Measurements from ENCODE around the gene MYO1E.
"Not testable (repeated sequence)": the region's sequence is repeated elsewhere in the genome, so short reads cannot be mapped to it uniquely, and the experiment has no call there.

The MYO1E gene

GRCh38 chr15:59352189-59352588 lies 20.5 kb downstream of the MYO1E start:
- H3K27ac ChIP-seq (ENCODE audit: low read depth, low read length), result no peak overlapping the region
- H3K4me1 ChIP-seq (ENCODE audit: control insufficient read depth, insufficient read depth, low read length, unreplicated experiment), result peaks cover 31% of the 10 kb centered on the region
- no peak overlapping the region for H3K4me3 ChIP-seq (ENCODE audit: low read depth, low read length)
- no peak overlapping the region for H2AFZ ChIP-seq (ENCODE audit: low read length, unreplicated experiment)
- H3K36me3 ChIP-seq (ENCODE audit: insufficient read depth, low read length), result no peaks in the 10 kb centered on the region
- peaks cover 80% of the 10 kb centered on the region for H3K79me2 ChIP-seq (ENCODE audit: control insufficient read depth, insufficient read depth, low read length, unreplicated experiment)
- no peaks in the 10 kb centered on the region for H3K27me3 ChIP-seq (ENCODE audit: insufficient read depth, low read length)

GRCh38 chr15:59350421-59350732 lies 22.3 kb downstream of the MYO1E start:
- Histone ChIP-seq H3K4me3 (ENCODE audit: low read depth, low read length) (peak overlapping the region; percentile 46; the same call in 1 of the 2 replicates), H3K4me1 (ENCODE audit: control insufficient read depth, insufficient read depth, low read length, unreplicated experiment) (peaks cover 31% of the 10 kb centered on the region), H3K36me3 (ENCODE audit: insufficient read depth, low read length) (no peaks in the 10 kb centered on the region), H3K27me3 (ENCODE audit: insufficient read depth, low read length) (no peaks in the 10 kb centered on the region), H2AFZ (ENCODE audit: low read length, unreplicated experiment) (peak overlapping the region; percentile 29), H3K79me2 (ENCODE audit: control insufficient read depth, insufficient read depth, low read length, unreplicated experiment) (peaks cover 79% of the 10 kb centered on the region), H3K27ac (ENCODE audit: low read depth, low read length) (peak overlapping the region; percentile 92)

DNA sequence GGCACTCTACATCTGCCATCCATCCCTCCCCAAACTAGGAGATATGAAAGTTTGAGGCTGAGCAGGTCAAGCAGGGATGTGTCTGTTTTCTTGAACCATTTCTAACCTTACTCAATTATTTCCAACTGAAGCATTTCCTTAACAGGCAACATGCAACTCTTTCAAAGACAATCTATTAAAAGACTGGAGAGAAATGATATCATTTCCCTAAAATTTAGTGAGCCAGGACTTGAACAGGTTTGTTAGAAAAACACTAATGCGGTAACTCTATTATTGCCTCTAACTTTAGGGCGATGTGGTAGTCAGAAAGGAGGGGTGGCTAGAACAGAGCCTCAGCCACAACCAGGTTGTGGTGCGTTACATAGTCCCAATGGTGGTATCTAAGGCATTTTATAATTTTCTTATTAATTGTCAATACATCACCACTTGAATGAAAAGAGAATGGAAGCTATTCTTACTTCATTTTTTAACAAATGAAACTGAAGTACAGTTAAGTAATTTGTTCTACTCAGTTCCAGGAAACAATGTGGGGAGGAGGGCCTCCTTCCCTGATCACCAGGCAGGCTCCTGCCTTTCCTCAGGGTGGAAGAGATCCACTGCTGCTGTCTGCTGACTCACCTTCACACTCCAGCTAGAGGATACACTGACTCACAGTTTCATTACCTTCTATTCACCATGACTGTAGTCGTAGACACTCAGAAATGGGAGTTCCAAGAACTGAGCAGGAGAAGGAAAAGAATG lies 22.8 kb downstream of the MYO1E start:
- H3K27ac ChIP-seq (ENCODE audit: low read depth, low read length), result peak overlapping the region; percentile 92

GRCh38 chr15:59347915-59348314 lies 24.8 kb downstream of the MYO1E start:
- H2AFZ ChIP-seq (ENCODE audit: low read length, unreplicated experiment), result no peak overlapping the region
- H3K4me3 ChIP-seq (ENCODE audit: low read depth, low read length), result no peak overlapping the region
- H3K27ac ChIP-seq (ENCODE audit: low read depth, low read length), result no peak overlapping the region
- peaks cover 28% of the 10 kb centered on the region for H3K4me1 ChIP-seq (ENCODE audit: control insufficient read depth, insufficient read depth, low read length, unreplicated experiment)
- no peaks in the 10 kb centered on the region; the same call in 1 of the 2 replicates for H3K36me3 ChIP-seq (ENCODE audit: insufficient read depth, low read length)
- peaks cover 83% of the 10 kb centered on the region for H3K79me2 ChIP-seq (ENCODE audit: control insufficient read depth, insufficient read depth, low read length, unreplicated experiment)
- H3K27me3 ChIP-seq (ENCODE audit: insufficient read depth, low read length), result no peaks in the 10 kb centered on the region

More for the DNA sequence above, 22.8 kb downstream of the MYO1E start:
- H3K4me3 ChIP-seq (ENCODE audit: low read depth, low read length), result peak overlapping the region; percentile 52; the same call in 1 of the 2 replicates
- peaks cover 79% of the 10 kb centered on the region for H3K79me2 ChIP-seq (ENCODE audit: control insufficient read depth, insufficient read depth, low read length, unreplicated experiment)
- no peaks in the 10 kb centered on the region for H3K36me3 ChIP-seq (ENCODE audit: insufficient read depth, low read length)
- peak overlapping the region; percentile 29 for H2AFZ ChIP-seq (ENCODE audit: low read length, unreplicated experiment)
- H3K4me1 ChIP-seq (ENCODE audit: control insufficient read depth, insufficient read depth, low read length, unreplicated experiment), result peaks cover 31% of the 10 kb centered on the region
- no peaks in the 10 kb centered on the region for H3K27me3 ChIP-seq (ENCODE audit: insufficient read depth, low read length)

- H3K27me3 ChIP-seq (ENCODE audit: insufficient read depth, low read length), result no peaks in the 10 kb centered on the region
These were observed 25.7 kb downstream of the MYO1E start for GRCh38 chr15:59346951-59347350.

GRCh38 chr15:59345326-59345725 lies 27.3 kb downstream of the MYO1E start:
- Histone ChIP-seq H3K79me2 (ENCODE audit: control insufficient read depth, insufficient read depth, low read length, unreplicated experiment) (peaks cover 72% of the 10 kb centered on the region), H3K36me3 (ENCODE audit: insufficient read depth, low read length) (peaks cover 8% of the 10 kb centered on the region; the same call in 1 of the 2 replicates), H2AFZ (ENCODE audit: low read length, unreplicated experiment) (no peak overlapping the region), H3K27ac (ENCODE audit: low read depth, low read length) (no peak overlapping the region), H3K4me3 (ENCODE audit: low read depth, low read length) (no peak overlapping the region), H3K4me1 (ENCODE audit: control insufficient read depth, insufficient read depth, low read length, unreplicated experiment) (peaks cover 13% of the 10 kb centered on the region), H3K27me3 (ENCODE audit: insufficient read depth, low read length) (no peaks in the 10 kb centered on the region)

More at GRCh38 chr15:59346951-59347350, 25.7 kb downstream of the MYO1E start:
- H3K79me2 ChIP-seq (ENCODE audit: control insufficient read depth, insufficient read depth, low read length, unreplicated experiment), result peaks cover 75% of the 10 kb centered on the region
- H2AFZ ChIP-seq (ENCODE audit: low read length, unreplicated experiment), result no peak overlapping the region
- peaks cover 8% of the 10 kb centered on the region; the same call in 1 of the 2 replicates for H3K36me3 ChIP-seq (ENCODE audit: insufficient read depth, low read length)
- peaks cover 24% of the 10 kb centered on the region for H3K4me1 ChIP-seq (ENCODE audit: control insufficient read depth, insufficient read depth, low read length, unreplicated experiment)
- H3K4me3 ChIP-seq (ENCODE audit: low read depth, low read length), result no peak overlapping the region
- no peak overlapping the region for H3K27ac ChIP-seq (ENCODE audit: low read depth, low read length)

DNA sequence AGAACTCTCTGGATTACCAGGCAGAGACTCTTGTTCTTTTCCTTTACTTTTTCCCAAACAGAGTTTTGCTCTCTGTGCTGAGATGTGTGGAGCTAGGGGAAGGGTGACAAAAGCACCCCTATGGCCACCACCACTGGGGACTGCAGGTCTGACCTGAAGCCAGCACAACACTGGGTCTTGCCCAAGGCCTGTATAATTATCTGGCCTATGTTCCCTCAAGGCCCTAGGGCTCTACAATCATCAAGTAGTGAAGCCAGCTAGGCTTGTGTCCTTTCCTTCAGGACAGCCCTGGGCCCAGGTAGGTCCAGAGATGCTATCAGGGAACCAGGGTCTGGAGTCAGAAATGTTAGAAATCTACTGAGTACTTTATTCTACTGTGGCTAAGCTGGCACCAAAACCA lies 28.4 kb downstream of the MYO1E start:
- no peaks in the 10 kb centered on the region for H3K27me3 ChIP-seq (ENCODE audit: insufficient read depth, low read length)
- H2AFZ ChIP-seq (ENCODE audit: low read length, unreplicated experiment), result no peak overlapping the region
- H3K79me2 ChIP-seq (ENCODE audit: control insufficient read depth, insufficient read depth, low read length, unreplicated experiment), result peaks cover 66% of the 10 kb centered on the region
- H3K27ac ChIP-seq (ENCODE audit: low read depth, low read length), result no peak overlapping the region
- H3K4me3 ChIP-seq (ENCODE audit: low read depth, low read length), result no peak overlapping the region
- H3K36me3 ChIP-seq (ENCODE audit: insufficient read depth, low read length), result peaks cover 8% of the 10 kb centered on the region; the same call in 1 of the 2 replicates
- H3K4me1 ChIP-seq (ENCODE audit: control insufficient read depth, insufficient read depth, low read length, unreplicated experiment), result peaks cover 13% of the 10 kb centered on the region

GRCh38 chr15:59340325-59340724 lies 32.3 kb downstream of the MYO1E start:
- Histone ChIP-seq H3K27ac (ENCODE audit: low read depth, low read length) (peak overlapping the region; percentile 86), H3K27me3 (ENCODE audit: insufficient read depth, low read length) (no peaks in the 10 kb centered on the region), H3K79me2 (ENCODE audit: control insufficient read depth, insufficient read depth, low read length, unreplicated experiment) (peaks cover 58% of the 10 kb centered on the region), H3K36me3 (ENCODE audit: insufficient read depth, low read length) (peaks cover 8% of the 10 kb centered on the region; the same call in 1 of the 2 replicates), H3K4me1 (ENCODE audit: control insufficient read depth, insufficient read depth, low read length, unreplicated experiment) (peaks cover 15% of the 10 kb centered on the region), H3K4me3 (ENCODE audit: low read depth, low read length) (no peak overlapping the region), H2AFZ (ENCODE audit: low read length, unreplicated experiment) (no peak overlapping the region)

DNA sequence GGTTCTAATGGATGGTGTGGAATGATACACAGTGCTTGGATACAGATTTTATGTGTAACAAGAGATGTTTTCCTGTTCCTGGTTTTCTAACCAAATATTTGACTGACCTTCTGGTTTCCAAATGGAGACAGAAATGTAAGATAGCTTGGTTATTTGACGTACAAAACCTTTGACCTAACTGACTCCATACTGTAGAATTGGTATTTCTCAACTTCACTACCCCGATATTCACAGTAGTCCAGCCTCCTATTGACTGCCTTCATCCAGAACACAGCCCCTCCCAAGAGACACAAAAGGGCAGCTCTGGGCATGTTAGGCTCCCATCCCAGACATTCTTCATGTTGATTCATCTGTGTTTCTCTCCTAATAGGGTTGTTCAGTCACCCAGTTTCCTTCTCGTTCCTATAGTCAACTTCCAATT lies 33.4 kb downstream of the MYO1E start:
- peak overlapping the region; percentile 24; the same call in 1 of the 2 replicates for H3K4me3 ChIP-seq (ENCODE audit: low read depth, low read length)
- no peaks in the 10 kb centered on the region for H3K27me3 ChIP-seq (ENCODE audit: insufficient read depth, low read length)
- peaks cover 8% of the 10 kb centered on the region; the same call in 1 of the 2 replicates for H3K36me3 ChIP-seq (ENCODE audit: insufficient read depth, low read length)
- H2AFZ ChIP-seq (ENCODE audit: low read length, unreplicated experiment), result no peak overlapping the region
- H3K27ac ChIP-seq (ENCODE audit: low read depth, low read length), result peak overlapping the region; percentile 86
- peaks cover 56% of the 10 kb centered on the region for H3K79me2 ChIP-seq (ENCODE audit: control insufficient read depth, insufficient read depth, low read length, unreplicated experiment)
- peaks cover 15% of the 10 kb centered on the region for H3K4me1 ChIP-seq (ENCODE audit: control insufficient read depth, insufficient read depth, low read length, unreplicated experiment)

GRCh38 chr15:59338414-59338813 lies 34.3 kb downstream of the MYO1E start:
- peak overlapping the region; percentile 86 for H3K27ac ChIP-seq (ENCODE audit: low read depth, low read length)
- H3K36me3 ChIP-seq (ENCODE audit: insufficient read depth, low read length), result peaks cover 8% of the 10 kb centered on the region; the same call in 1 of the 2 replicates
- no peak overlapping the region for H3K4me3 ChIP-seq (ENCODE audit: low read depth, low read length)
- H3K79me2 ChIP-seq (ENCODE audit: control insufficient read depth, insufficient read depth, low read length, unreplicated experiment), result peaks cover 55% of the 10 kb centered on the region
- peaks cover 18% of the 10 kb centered on the region for H3K4me1 ChIP-seq (ENCODE audit: control insufficient read depth, insufficient read depth, low read length, unreplicated experiment)
- no peaks in the 10 kb centered on the region for H3K27me3 ChIP-seq (ENCODE audit: insufficient read depth, low read length)
- H2AFZ ChIP-seq (ENCODE audit: low read length, unreplicated experiment), result no peak overlapping the region

- not testable (repeated sequence) for H3K27ac ChIP-seq (ENCODE audit: low read depth, low read length); H3K4me3 ChIP-seq (ENCODE audit: low read depth, low read length); H3K36me3 ChIP-seq (ENCODE audit: insufficient read depth, low read length); H2AFZ ChIP-seq (ENCODE audit: low read length, unreplicated experiment); H3K27me3 ChIP-seq (ENCODE audit: insufficient read depth, low read length)
- peaks cover 23% of the 10 kb centered on the region for H3K4me1 ChIP-seq (ENCODE audit: control insufficient read depth, insufficient read depth, low read length, unreplicated experiment)
- H3K79me2 ChIP-seq (ENCODE audit: control insufficient read depth, insufficient read depth, low read length, unreplicated experiment), result peaks cover 64% of the 10 kb centered on the region
These were observed 35.9 kb downstream of the MYO1E start for GRCh38 chr15:59336725-59337124.
